Stimulated activated CD8-positive, alpha-beta memory T cell treated with anti-CD3 and anti-CD28 coated beads, Interleukin-12 subunit alpha, Interleukin-12 subunit beta, amount 100 ng/mL, for 24 hours (primary cell): ENCODE results near the gene MON1A.

Experiments
- DNase-seq: peaks from one replicate; pipeline ENCODE4 v3.0.0-alpha.2; 2020; ENCODE audit errors: extremely low read depth

Gene MON1A

GRCh38 chr3:49889296-49889695, 40.3 kb downstream of the MON1A start:
- no peak for DNase-seq

GRCh38 chr3:49886922-49887265, 42.7 kb downstream of the MON1A start:
- no peak for DNase-seq

GRCh38 chr3:49883998-49884397, 45.6 kb downstream of the MON1A start:
- no peak for DNase-seq

GRCh38 chr3:49882166-49882565, 47.4 kb downstream of the MON1A start:
- no peak for DNase-seq

- no peak for DNase-seq
Measured at GRCh38 chr3:49880581-49881315, 48.9 kb downstream of the MON1A start.

- no peak for DNase-seq
Measured at GRCh38 chr3:49879721-49880120, 49.9 kb downstream of the MON1A start.

- DNase-seq, result no peak
Measured at GRCh38 chr3:49878686-49879085, 50.9 kb downstream of the MON1A start.

- DNase-seq, result no peak
Measured at GRCh38 chr3:49877716-49878115, 51.9 kb downstream of the MON1A start.

GRCh38 chr3:49876567-49876966, 53.0 kb downstream of the MON1A start:
- no peak for DNase-seq

- DNase-seq, result no peak
Measured at GRCh38 chr3:49873623-49874022, 56.0 kb downstream of the MON1A start.

- no peak for DNase-seq
Measured at GRCh38 chr3:49872801-49873281, 56.8 kb downstream of the MON1A start.

GRCh38 chr3:49871531-49872153, 58.0 kb downstream of the MON1A start:
- no peak for DNase-seq

GRCh38 chr3:49869525-49870126, 60.0 kb downstream of the MON1A start, which contains the start of gene CAMKV:
Gene CAMKV (minus strand): TSS chr3:49869906. CDS start chr3:49862388, 7,518 bp downstream.
- DNase-seq, result no peak

- DNase-seq, result no peak
Measured at GRCh38 chr3:49868862-49869466, 60.6 kb downstream of the MON1A start.

GRCh38 chr3:49867871-49868321, 61.7 kb downstream of the MON1A start:
- no peak for DNase-seq

- no peak for DNase-seq
Measured at GRCh38 chr3:49867400-49867799, 62.2 kb downstream of the MON1A start.

- DNase-seq, result no peak
Measured at GRCh38 chr3:49865198-49865784, 64.3 kb downstream of the MON1A start.

GRCh38 chr3:49864505-49864904, 65.1 kb downstream of the MON1A start:
- DNase-seq, result no peak

- DNase-seq, result no peak
Measured at GRCh38 chr3:49859576-49860305, 69.9 kb downstream of the MON1A start.
